Measurements from ENCODE around the gene PIGW.

The PIGW gene

DNA sequence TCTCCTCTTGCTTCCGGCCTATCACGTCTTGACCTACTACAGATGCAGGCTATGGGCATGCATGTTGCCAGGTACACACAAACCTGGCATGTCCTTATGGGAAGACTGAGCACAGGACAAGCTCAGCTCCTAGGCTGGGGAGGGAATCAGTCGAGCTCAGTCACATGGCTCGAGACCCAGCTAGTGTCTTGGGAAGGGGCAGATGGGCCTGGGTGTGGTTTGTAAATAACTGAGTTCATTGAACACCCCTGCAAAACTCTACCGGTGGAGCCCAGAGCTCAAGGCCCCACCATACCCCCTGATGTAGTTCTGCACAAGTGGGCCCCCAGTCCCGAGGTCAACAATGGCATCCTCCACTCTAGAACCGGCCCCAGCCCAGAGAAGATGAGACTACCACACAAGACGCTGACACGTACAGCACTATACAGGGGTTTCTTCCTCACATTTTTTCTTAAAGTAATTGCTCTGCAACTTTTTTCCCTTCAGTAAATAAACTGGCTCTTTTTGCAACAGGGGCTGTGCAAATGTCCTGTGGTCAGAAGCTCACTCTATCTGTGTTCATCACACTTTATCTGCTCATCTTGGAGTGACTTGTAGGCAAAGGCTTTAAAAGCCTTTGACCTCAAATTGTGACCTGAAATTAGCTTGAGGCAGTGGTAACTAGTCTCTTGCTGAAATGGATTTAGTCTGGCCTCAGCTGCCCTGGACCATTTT lies 25.4 kb upstream of the PIGW start:
- H3K4me3 ChIP-seq (ENCODE audit: low read length), result no peak overlapping the region
- DNase-seq (ENCODE audit: low read depth), result no peak
- H3K9ac ChIP-seq (ENCODE audit: low read length), result no peak overlapping the region
- H3K9me3 ChIP-seq (ENCODE audit: control insufficient read depth, low read length), result no peaks in the 10 kb centered on the region
- no peaks in the 10 kb centered on the region for H3K4me1 ChIP-seq (ENCODE audit: control insufficient read depth, insufficient read depth, low read length)
- H3K27me3 ChIP-seq (replicated peaks; ENCODE audit: control insufficient read depth, insufficient read depth, low read length), result no peaks in the 10 kb centered on the region
- peaks cover 48% of the 10 kb centered on the region for H3K36me3 ChIP-seq (ENCODE audit: control insufficient read depth, insufficient read depth, low read length, severe bottlenecking)

DNA sequence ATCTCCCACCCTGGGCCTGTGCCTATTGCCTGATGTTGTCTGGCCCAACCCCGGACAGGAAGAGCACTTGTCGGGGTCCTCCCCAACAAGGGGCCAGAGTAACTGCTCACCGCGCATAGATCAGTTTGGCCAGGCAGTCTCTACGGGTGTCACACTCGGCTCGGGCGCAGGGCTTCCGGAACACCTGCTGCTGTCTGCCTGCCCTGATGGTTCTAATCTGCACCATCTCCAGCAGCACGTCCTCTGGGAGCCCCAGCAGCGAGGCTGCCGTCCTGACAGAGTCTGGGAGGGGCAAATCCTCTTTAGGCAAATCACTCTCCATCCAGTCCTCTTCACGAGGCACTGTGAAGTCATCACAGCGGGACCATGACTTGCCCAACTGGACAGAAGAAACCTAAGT lies 24.2 kb upstream of the PIGW start:
- no peaks in the 10 kb centered on the region for H3K9me3 ChIP-seq (ENCODE audit: control insufficient read depth, low read length)
- no peaks in the 10 kb centered on the region for H3K4me1 ChIP-seq (ENCODE audit: control insufficient read depth, insufficient read depth, low read length)
- no peak overlapping the region for H3K9ac ChIP-seq (ENCODE audit: low read length)
- peaks cover 48% of the 10 kb centered on the region for H3K36me3 ChIP-seq (ENCODE audit: control insufficient read depth, insufficient read depth, low read length, severe bottlenecking)
- H3K4me3 ChIP-seq (ENCODE audit: low read length), result no peak overlapping the region
- no peaks in the 10 kb centered on the region for H3K27me3 ChIP-seq (replicated peaks; ENCODE audit: control insufficient read depth, insufficient read depth, low read length)
- no peak for DNase-seq (ENCODE audit: low read depth)

DNA sequence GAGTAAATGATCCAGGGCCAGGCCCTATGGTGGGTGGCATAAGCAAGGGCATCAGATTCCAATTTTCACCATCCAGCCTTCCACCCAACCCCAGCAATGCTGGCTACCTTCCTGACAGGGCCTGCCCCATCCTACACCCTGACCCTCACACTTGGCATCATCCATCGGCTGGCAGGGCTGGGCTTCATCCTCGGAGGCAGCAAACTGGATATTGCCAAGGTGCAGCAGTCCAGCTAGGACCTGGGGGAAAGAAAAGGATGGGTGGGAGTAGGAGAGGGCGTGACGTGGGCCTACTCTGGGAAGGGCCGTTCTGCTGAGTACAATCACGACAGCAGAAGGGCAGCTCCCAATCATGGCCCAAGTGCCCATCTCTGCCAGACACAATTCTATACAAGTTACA lies 23.6 kb upstream of the PIGW start:
- Histone ChIP-seq H3K9me3 (ENCODE audit: control insufficient read depth, low read length) (no peaks in the 10 kb centered on the region), H3K4me1 (ENCODE audit: control insufficient read depth, insufficient read depth, low read length) (no peaks in the 10 kb centered on the region), H3K36me3 (ENCODE audit: control insufficient read depth, insufficient read depth, low read length, severe bottlenecking) (peaks cover 46% of the 10 kb centered on the region), H3K27me3 (replicated peaks; ENCODE audit: control insufficient read depth, insufficient read depth, low read length) (no peaks in the 10 kb centered on the region), H3K9ac (ENCODE audit: low read length) (no peak overlapping the region), H3K4me3 (ENCODE audit: low read length) (no peak overlapping the region)
- DNase-seq (ENCODE audit: low read depth), result no peak

DNA sequence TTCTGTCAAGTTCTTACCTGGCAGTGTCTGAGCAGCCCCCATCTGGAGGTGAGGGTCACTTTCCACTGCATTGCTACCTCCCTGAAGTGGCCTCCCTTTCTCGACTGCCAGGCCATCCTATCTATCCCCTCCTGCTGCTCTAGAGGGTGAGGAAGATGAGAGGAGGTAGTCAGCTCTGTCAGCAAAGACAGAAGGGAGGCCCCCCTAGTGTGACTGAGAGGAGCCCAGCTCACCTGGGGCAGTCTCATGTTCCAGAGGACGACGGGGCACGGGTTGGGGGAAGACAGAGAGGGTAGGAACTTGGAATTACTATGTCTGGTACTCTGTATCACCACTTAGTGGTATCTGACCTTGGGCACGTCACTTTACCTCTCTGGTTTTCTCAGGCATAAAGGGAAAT lies 22.1 kb upstream of the PIGW start:
- Histone ChIP-seq H3K9ac (ENCODE audit: low read length) (no peak overlapping the region), H3K27me3 (replicated peaks; ENCODE audit: control insufficient read depth, insufficient read depth, low read length) (no peaks in the 10 kb centered on the region), H3K36me3 (ENCODE audit: control insufficient read depth, insufficient read depth, low read length, severe bottlenecking) (peaks cover 43% of the 10 kb centered on the region), H3K4me1 (ENCODE audit: control insufficient read depth, insufficient read depth, low read length) (no peaks in the 10 kb centered on the region), H3K4me3 (ENCODE audit: low read length) (no peak overlapping the region), H3K9me3 (ENCODE audit: control insufficient read depth, low read length) (no peaks in the 10 kb centered on the region)
- no peak for DNase-seq (ENCODE audit: low read depth)

DNA sequence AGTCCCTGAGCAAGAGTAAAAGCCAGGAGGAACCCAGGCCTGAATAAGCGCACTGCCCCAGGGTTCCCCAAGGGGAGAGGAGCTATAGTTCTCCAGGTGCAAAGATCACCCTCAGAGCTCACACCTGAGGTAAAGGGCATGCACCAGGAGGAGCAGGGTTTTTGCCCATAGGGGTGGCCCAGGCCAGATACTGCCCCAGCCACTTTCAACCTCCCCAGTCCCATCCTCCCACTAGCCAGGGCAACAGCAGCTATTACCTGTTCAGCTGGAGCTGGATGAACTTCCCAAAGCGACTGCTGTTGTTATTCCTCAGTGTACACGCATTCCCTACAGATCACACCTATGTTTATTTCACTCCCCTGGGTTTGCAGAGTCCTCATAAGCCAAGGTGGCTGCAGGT lies 19.9 kb upstream of the PIGW start:
- H3K4me1 ChIP-seq (ENCODE audit: control insufficient read depth, insufficient read depth, low read length), result no peaks in the 10 kb centered on the region
- no peaks in the 10 kb centered on the region for H3K9me3 ChIP-seq (ENCODE audit: control insufficient read depth, low read length)
- no peak overlapping the region for H3K9ac ChIP-seq (ENCODE audit: low read length)
- H3K4me3 ChIP-seq (ENCODE audit: low read length), result no peak overlapping the region
- DNase-seq (ENCODE audit: low read depth), result no peak
- H3K27me3 ChIP-seq (replicated peaks; ENCODE audit: control insufficient read depth, insufficient read depth, low read length), result no peaks in the 10 kb centered on the region
- peaks cover 39% of the 10 kb centered on the region for H3K36me3 ChIP-seq (ENCODE audit: control insufficient read depth, insufficient read depth, low read length, severe bottlenecking)

DNA sequence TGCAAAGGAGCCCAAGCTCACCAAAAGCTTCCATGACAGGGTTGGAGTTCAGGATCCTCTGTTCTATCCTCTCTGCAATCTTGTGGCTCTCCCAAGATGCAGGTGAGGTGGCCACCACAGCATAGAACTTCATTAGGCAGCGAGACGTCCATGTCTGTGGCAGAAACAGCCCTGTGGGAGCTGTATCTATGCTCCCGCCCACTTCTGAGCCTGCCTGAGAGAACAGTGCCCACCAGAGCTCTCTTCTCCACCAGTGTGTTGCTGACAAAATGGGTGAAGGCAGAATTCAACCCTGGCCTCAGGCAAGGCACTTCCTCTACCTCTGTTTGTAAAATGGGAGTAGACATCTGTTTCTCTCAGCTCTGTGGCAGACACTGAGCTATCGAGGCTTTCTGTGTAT lies 18.9 kb upstream of the PIGW start:
- peaks cover 41% of the 10 kb centered on the region for H3K36me3 ChIP-seq (ENCODE audit: control insufficient read depth, insufficient read depth, low read length, severe bottlenecking)
- DNase-seq (ENCODE audit: low read depth), result no peak

DNA sequence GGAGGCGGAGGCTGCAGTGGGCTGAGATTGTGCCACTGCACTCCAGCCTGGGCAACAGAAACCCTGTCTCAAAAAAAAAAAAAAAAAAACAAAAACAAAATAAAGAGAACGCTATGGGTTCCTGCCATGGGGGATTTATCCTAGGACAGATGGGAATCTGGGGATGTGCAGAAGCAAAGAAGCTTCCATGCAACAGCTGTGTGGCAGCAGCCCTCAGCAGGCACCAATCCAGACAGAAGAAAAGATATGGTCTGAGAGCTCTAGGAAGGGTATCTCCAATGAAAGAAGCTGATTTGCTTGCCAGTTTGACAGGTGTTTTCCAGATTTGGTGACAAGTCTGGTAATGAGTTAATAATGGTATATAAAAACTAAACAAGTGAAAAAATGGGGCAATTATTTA lies 11.7 kb upstream of the PIGW start:
- Histone ChIP-seq H3K4me3 (ENCODE audit: low read length) (no peak overlapping the region), H3K27me3 (replicated peaks; ENCODE audit: control insufficient read depth, insufficient read depth, low read length) (no peaks in the 10 kb centered on the region), H3K9ac (ENCODE audit: low read length) (no peak overlapping the region), H3K36me3 (ENCODE audit: control insufficient read depth, insufficient read depth, low read length, severe bottlenecking) (peaks cover 61% of the 10 kb centered on the region), H3K4me1 (ENCODE audit: control insufficient read depth, insufficient read depth, low read length) (peaks cover 6% of the 10 kb centered on the region), H3K9me3 (ENCODE audit: control insufficient read depth, low read length) (no peaks in the 10 kb centered on the region)
- no peak for DNase-seq (ENCODE audit: low read depth)

More for the DNA sequence above, 18.9 kb upstream of the PIGW start:
- no peak overlapping the region for H3K4me3 ChIP-seq (ENCODE audit: low read length)
- no peaks in the 10 kb centered on the region for H3K27me3 ChIP-seq (replicated peaks; ENCODE audit: control insufficient read depth, insufficient read depth, low read length)
- H3K9ac ChIP-seq (ENCODE audit: low read length), result no peak overlapping the region
- H3K9me3 ChIP-seq (ENCODE audit: control insufficient read depth, low read length), result no peaks in the 10 kb centered on the region
- H3K4me1 ChIP-seq (ENCODE audit: control insufficient read depth, insufficient read depth, low read length), result no peaks in the 10 kb centered on the region

DNA sequence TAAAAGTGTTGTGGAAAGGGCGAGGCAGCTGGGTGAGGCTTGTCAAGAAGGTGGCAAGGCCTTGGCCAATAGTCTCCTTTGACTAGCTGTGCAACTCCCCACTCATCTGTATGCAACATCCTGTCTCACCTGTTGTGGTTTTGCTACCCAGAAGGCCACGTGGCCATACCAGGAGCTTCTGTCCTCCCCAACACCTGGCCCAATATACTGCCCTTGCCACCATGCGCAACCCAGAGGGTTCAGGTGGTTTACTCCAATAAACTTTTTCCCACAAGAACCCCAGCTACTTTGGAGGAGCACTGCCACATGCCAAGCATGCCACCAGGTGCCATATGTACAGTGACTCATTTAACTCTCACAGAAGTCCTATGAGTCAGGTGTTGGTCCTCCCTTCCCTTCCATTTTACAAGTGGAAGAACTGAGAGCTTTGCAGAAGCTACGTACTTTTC lies 10.3 kb upstream of the PIGW start:
- DNase-seq (ENCODE audit: low read depth), result no peak
- Histone ChIP-seq H3K4me1 (ENCODE audit: control insufficient read depth, insufficient read depth, low read length) (peaks cover 6% of the 10 kb centered on the region), H3K4me3 (ENCODE audit: low read length) (no peak overlapping the region), H3K9ac (ENCODE audit: low read length) (no peak overlapping the region), H3K36me3 (ENCODE audit: control insufficient read depth, insufficient read depth, low read length, severe bottlenecking) (peaks cover 62% of the 10 kb centered on the region), H3K9me3 (ENCODE audit: control insufficient read depth, low read length) (no peaks in the 10 kb centered on the region), H3K27me3 (replicated peaks; ENCODE audit: control insufficient read depth, insufficient read depth, low read length) (no peaks in the 10 kb centered on the region)

DNA sequence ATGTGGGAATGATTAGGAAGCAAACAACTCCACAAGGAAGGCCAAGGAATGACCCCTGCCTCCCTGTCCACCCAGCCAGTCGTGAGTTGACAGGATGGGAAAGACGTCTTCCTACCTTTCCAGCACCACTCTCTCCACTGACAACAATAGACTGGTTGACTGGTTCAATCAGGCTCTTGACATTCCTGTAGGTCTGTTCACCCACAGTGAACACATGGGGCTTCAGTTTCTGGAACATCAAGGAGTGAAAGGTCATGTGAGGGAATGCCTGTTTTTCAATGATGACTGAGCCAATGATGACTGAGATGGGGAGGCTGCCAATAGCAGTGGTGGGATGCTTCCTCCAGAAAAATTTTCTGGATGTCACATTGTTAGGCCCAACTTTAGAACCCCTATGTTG lies 9.7 kb upstream of the PIGW start:
- Histone ChIP-seq H3K36me3 (ENCODE audit: control insufficient read depth, insufficient read depth, low read length, severe bottlenecking) (peaks cover 59% of the 10 kb centered on the region), H3K9me3 (ENCODE audit: control insufficient read depth, low read length) (no peaks in the 10 kb centered on the region), H3K4me1 (ENCODE audit: control insufficient read depth, insufficient read depth, low read length) (peaks cover 6% of the 10 kb centered on the region), H3K27me3 (replicated peaks; ENCODE audit: control insufficient read depth, insufficient read depth, low read length) (no peaks in the 10 kb centered on the region), H3K4me3 (ENCODE audit: low read length) (no peak overlapping the region), H3K9ac (ENCODE audit: low read length) (no peak overlapping the region)
- no peak for DNase-seq (ENCODE audit: low read depth)

DNA sequence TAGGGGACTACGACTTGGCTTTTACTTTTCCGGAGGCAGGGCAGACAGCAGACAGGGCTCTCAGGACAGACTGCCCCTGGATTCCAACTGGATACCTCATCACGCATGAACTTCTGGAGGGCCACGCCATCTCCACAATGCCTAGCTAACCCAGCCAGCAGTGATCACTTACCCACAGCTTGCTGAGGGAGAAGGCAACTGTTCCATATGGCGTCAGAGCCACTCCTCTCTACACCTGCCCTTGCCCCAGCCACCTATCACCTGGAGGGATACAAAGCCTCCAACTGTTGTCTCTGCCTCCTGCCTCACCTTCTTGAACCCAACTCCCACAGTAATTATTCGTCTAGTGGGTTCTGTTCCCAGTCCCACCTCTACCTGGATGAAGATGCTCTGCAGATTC lies 8.9 kb upstream of the PIGW start:
- H3K4me3 ChIP-seq (ENCODE audit: low read length), result no peak overlapping the region
- no peaks in the 10 kb centered on the region for H3K9me3 ChIP-seq (ENCODE audit: control insufficient read depth, low read length)
- no peak for DNase-seq (ENCODE audit: low read depth)
- H3K27me3 ChIP-seq (replicated peaks; ENCODE audit: control insufficient read depth, insufficient read depth, low read length), result no peaks in the 10 kb centered on the region
- H3K36me3 ChIP-seq (ENCODE audit: control insufficient read depth, insufficient read depth, low read length, severe bottlenecking), result peaks cover 51% of the 10 kb centered on the region
- H3K9ac ChIP-seq (ENCODE audit: low read length), result no peak overlapping the region
- H3K4me1 ChIP-seq (ENCODE audit: control insufficient read depth, insufficient read depth, low read length), result peaks cover 6% of the 10 kb centered on the region

DNA sequence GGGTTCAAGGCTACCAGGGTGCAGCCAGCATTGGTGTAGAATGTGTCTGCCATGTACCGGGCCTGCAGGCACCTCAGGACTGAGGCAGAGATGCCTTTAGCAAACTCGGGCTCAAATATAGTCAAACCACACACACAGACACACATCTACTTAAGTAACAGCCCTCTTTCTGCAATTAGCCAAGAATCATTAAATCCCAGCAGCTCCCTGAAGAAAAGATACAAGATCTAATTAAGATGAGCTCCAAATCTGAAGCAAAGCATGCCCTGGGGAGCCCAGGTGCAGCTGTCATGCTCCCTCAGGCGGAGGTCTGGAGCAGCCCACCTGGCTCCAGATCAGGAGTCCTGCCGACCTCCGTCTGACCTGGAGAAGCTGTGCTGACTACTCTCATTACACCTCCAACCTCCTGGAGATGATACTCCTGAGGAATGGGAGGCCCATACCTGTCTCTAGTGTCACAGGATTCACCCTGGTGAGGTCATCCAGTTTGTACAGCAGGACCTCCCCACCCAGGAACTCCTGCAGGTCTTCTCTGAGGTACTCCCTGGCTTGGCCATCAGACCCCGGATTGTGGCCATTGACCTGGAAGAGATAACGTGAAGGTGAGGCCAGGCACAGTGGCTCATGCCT lies 7.1 kb upstream of the PIGW start:
- Histone ChIP-seq H3K27me3 (replicated peaks; ENCODE audit: control insufficient read depth, insufficient read depth, low read length) (no peaks in the 10 kb centered on the region), H3K36me3 (ENCODE audit: control insufficient read depth, insufficient read depth, low read length, severe bottlenecking) (peaks cover 56% of the 10 kb centered on the region), H3K4me1 (ENCODE audit: control insufficient read depth, insufficient read depth, low read length) (peaks cover 6% of the 10 kb centered on the region), H3K9me3 (ENCODE audit: control insufficient read depth, low read length) (no peaks in the 10 kb centered on the region), H3K9ac (ENCODE audit: low read length) (no peak overlapping the region), H3K4me3 (ENCODE audit: low read length) (no peak overlapping the region)
- no peak for DNase-seq (ENCODE audit: low read depth)

DNA sequence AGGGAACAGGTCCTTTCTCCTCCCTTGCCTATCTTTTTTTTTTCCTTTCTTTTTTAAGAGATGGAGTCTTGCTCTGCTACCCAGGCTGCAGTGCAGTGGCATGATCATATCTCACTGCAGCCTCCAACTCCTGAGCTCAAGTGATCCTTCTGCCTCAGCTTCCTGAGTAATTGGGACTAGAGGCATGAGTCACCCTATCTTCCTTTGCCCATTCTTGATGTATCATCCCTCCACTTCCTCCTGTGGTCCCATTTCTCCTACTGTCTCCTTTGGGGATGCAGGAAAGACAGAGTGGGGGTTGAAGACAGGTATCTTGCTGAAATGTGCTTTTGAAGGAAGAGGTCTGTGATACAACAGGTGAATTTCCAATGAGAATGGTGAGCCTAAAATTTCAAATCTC lies 5.7 kb upstream of the PIGW start:
- Histone ChIP-seq H3K9ac (ENCODE audit: low read length) (no peak overlapping the region), H3K4me1 (ENCODE audit: control insufficient read depth, insufficient read depth, low read length) (peaks cover 11% of the 10 kb centered on the region), H3K36me3 (ENCODE audit: control insufficient read depth, insufficient read depth, low read length, severe bottlenecking) (peaks cover 56% of the 10 kb centered on the region), H3K4me3 (ENCODE audit: low read length) (no peak overlapping the region), H3K27me3 (replicated peaks; ENCODE audit: control insufficient read depth, insufficient read depth, low read length) (no peaks in the 10 kb centered on the region), H3K9me3 (ENCODE audit: control insufficient read depth, low read length) (no peaks in the 10 kb centered on the region)
- DNase-seq (ENCODE audit: low read depth), result peak; percentile 10

All from adipocyte (in vitro differentiated cells).